MM.1S (cell line): Measurements from ENCODE around the gene TOP3A.
"Not testable (repeated sequence)": the region's sequence is repeated elsewhere in the genome, so short reads cannot be mapped to it uniquely, and the experiment has no call there.

Experiments used
- DNase-seq: peaks from one replicate; pipeline ENCODE4 v3.0.0-alpha.2; 2015
- H2AFZ ChIP-seq: fragments of 300-600 bp; sonication (generic); 2 replicates; pipeline ENCODE4 v1.6.0; 2016; ENCODE audit warnings: antibody characterized with exemption, low read length
- H3F3A ChIP-seq: fragments of 300-600 bp; sonication (generic); 2 replicates; pipeline ENCODE4 v1.6.1; 2016; ENCODE audit warnings: mild to moderate bottlenecking, antibody characterized with exemption, low read length, moderate library complexity, mixed read lengths; ENCODE audit not compliant: insufficient read depth
- H3K27ac ChIP-seq: fragments of 300-600 bp; sonication (generic); 2 replicates; pipeline ENCODE4 v1.5.1; 2016; ENCODE audit warnings: mild to moderate bottlenecking, low read length
- H3K27me3 ChIP-seq: fragments of 300-600 bp; sonication (generic); replicated peaks from 2 replicates; pipeline ENCODE4 v1.6.0; 2016; ENCODE audit warnings: low read length; ENCODE audit not compliant: insufficient read depth
- H3K36me3 ChIP-seq: fragments of 300-600 bp; sonication (generic); replicated peaks from 2 replicates; pipeline ENCODE4 v1.6.1; 2016; ENCODE audit warnings: mild to moderate bottlenecking, low read length, mixed read lengths; ENCODE audit not compliant: insufficient read depth
- H3K4me1 ChIP-seq: fragments of 300-600 bp; sonication (generic); 2 replicates; pipeline ENCODE4 v1.6.1; 2016; ENCODE audit warnings: low read length, mixed read lengths
- H3K4me2 ChIP-seq: fragments of 300-600 bp; sonication (generic); 2 replicates; pipeline ENCODE4 v1.6.0; 2016; ENCODE audit warnings: low read depth, low read length
- H3K4me3 ChIP-seq: fragments of 300-600 bp; sonication (generic); 2 replicates; pipeline ENCODE4 v1.5.1; 2016; ENCODE audit warnings: low read length, mixed read lengths
- H3K79me2 ChIP-seq: fragments of 300-600 bp; sonication (generic); 2 replicates; pipeline ENCODE4 v1.6.1; 2016; ENCODE audit warnings: mixed run types, low read length, mixed read lengths
- H3K9ac ChIP-seq: fragments of 300-600 bp; sonication (generic); 2 replicates; pipeline ENCODE4 v1.6.1; 2016; ENCODE audit warnings: low read length, mixed read lengths
- H3K9me2 ChIP-seq: fragments of 300-600 bp; sonication (generic); replicated peaks from 2 replicates; pipeline ENCODE4 v1.6.1; 2016; ENCODE audit warnings: mild to moderate bottlenecking, low read length, mixed read lengths; ENCODE audit not compliant: insufficient read depth
- H3K9me3 ChIP-seq: fragments of 300-600 bp; sonication (generic); replicated peaks from 2 replicates; pipeline ENCODE4 v1.6.1; 2016; ENCODE audit warnings: mild to moderate bottlenecking, low read length, mixed read lengths; ENCODE audit not compliant: insufficient read depth
- H4K20me1 ChIP-seq: fragments of 300-600 bp; sonication (generic); 2 replicates; pipeline ENCODE4 v1.6.1; 2016; ENCODE audit warnings: mild to moderate bottlenecking, low read length, moderate library complexity, mixed read lengths; ENCODE audit not compliant: insufficient read depth
- CTCF ChIP-seq: fragments of 300-600 bp; sonication (generic); IDR thresholded peaks from 2 replicates; pipeline ENCODE4 v1.5.1; 2016; ENCODE audit warnings: antibody characterized with exemption, low read length, mixed read lengths
- EZH2 ChIP-seq: fragments of 300-600 bp; sonication (generic); optimal IDR thresholded peaks from 2 replicates; pipeline ENCODE3; 2017; ENCODE audit warnings: low read depth, mild to moderate bottlenecking, antibody characterized with exemption, low read length, mixed read lengths
- EZH2phosphoT487 ChIP-seq: fragments of 300-600 bp; sonication (generic); IDR thresholded peaks from 2 replicates; pipeline ENCODE4 v1.6.1; 2018; ENCODE audit warnings: antibody characterized with exemption, low read length

TOP3A gene

GRCh38 chr17:18339933-18340332, 25.1 kb upstream of the TOP3A start:
- H3F3A ChIP-seq, result peaks cover 17% of the 10 kb centered on the region
- no peaks in the 10 kb centered on the region for H4K20me1 ChIP-seq
- H3K4me1 ChIP-seq, result peaks cover 10% of the 10 kb centered on the region
- no peak overlapping the region for H3K4me3 ChIP-seq
- H3K4me2 ChIP-seq, result no peak overlapping the region
- H3K79me2 ChIP-seq, result peaks cover 5% of the 10 kb centered on the region; the same call in 1 of the 2 replicates
- no peak overlapping the region for H3K9ac ChIP-seq
- no peaks in the 10 kb centered on the region for H3K27me3 ChIP-seq
- no peak overlapping the region for H3K27ac ChIP-seq
- no peaks in the 10 kb centered on the region for H3K9me3 ChIP-seq
- no peak for DNase-seq
- H3K9me2 ChIP-seq, result no peaks in the 10 kb centered on the region
- TF ChIP-seq EZH2, result no peak
- TF ChIP-seq CTCF, result no peak
- no peak for TF ChIP-seq EZH2phosphoT487
- H2AFZ ChIP-seq, result no peak overlapping the region
- peaks cover 8% of the 10 kb centered on the region for H3K36me3 ChIP-seq

GRCh38 chr17:18338158-18338557, 23.4 kb upstream of the TOP3A start:
- H3K36me3 ChIP-seq, H3K27me3 ChIP-seq, H3K9me3 ChIP-seq, H3K9me2 ChIP-seq, H4K20me1 ChIP-seq, DNase-seq, H3K27ac ChIP-seq, H3K4me1 ChIP-seq, H3K9ac ChIP-seq, H2AFZ ChIP-seq, H3K4me2 ChIP-seq, H3K79me2 ChIP-seq, H3F3A ChIP-seq, H3K4me3 ChIP-seq: not testable (repeated sequence)

GRCh38 chr17:18332909-18333489, 18.2 kb upstream of the TOP3A start:
- H3K4me1 ChIP-seq, result peaks cover 45% of the 10 kb centered on the region
- no peak overlapping the region for H3K4me3 ChIP-seq
- peaks cover under 1% of the 10 kb centered on the region; the same call in 1 of the 2 replicates for H3K36me3 ChIP-seq
- peak; percentile 37 for DNase-seq
- no peaks in the 10 kb centered on the region for H3K9me3 ChIP-seq
- no peaks in the 10 kb centered on the region for H3K27me3 ChIP-seq
- H3K9ac ChIP-seq, result no peak overlapping the region
- no peaks in the 10 kb centered on the region for H3K9me2 ChIP-seq
- no peak overlapping the region for H2AFZ ChIP-seq
- H3K79me2 ChIP-seq, result peaks cover 16% of the 10 kb centered on the region
- H3K27ac ChIP-seq, result peak overlapping the region; percentile 65; the same call in 1 of the 2 replicates
- TF ChIP-seq EZH2phosphoT487, result no peak
- no peak for TF ChIP-seq EZH2
- no peak for TF ChIP-seq CTCF
- H3K4me2 ChIP-seq, result no peak overlapping the region
- peaks cover 5% of the 10 kb centered on the region; the same call in 1 of the 2 replicates for H3F3A ChIP-seq
- no peaks in the 10 kb centered on the region for H4K20me1 ChIP-seq

GRCh38 chr17:18331879-18332278, 17.1 kb upstream of the TOP3A start:
- Histone ChIP-seq H3K27ac (peak overlapping the region; percentile 65; the same call in 1 of the 2 replicates), H3K9me3 (no peaks in the 10 kb centered on the region), H2AFZ (no peak overlapping the region), H3K9me2 (no peaks in the 10 kb centered on the region), H3K27me3 (no peaks in the 10 kb centered on the region), H3K4me3 (no peak overlapping the region), H3K4me2 (peak overlapping the region; percentile 40; the same call in 1 of the 2 replicates), H3K4me1 (peaks cover 57% of the 10 kb centered on the region), H3K9ac (no peak overlapping the region), H3K79me2 (peaks cover 23% of the 10 kb centered on the region), H3K36me3 (peaks cover 2% of the 10 kb centered on the region; the same call in 1 of the 2 replicates), H3F3A (peaks cover 14% of the 10 kb centered on the region), H4K20me1 (no peaks in the 10 kb centered on the region)
- DNase-seq, result peak; percentile 70
- no peak for TF ChIP-seq EZH2
